GM13977 (cell line): ENCODE data around the gene TRAPPC10.

Experiments used
- DNase-seq: peaks from one replicate; pipeline ENCODE4 v3.0.0; 2012; ENCODE audit warnings: low spot score
- CTCF ChIP-seq: IDR thresholded peaks from 2 replicates; pipeline ENCODE4 v1.5.1; 2012; ENCODE audit warnings: mild to moderate bottlenecking, control low read depth; ENCODE audit not compliant: insufficient read depth; ENCODE audit errors: extremely low read depth, missing control alignments
- in situ Hi-C: fragments of 300-500 bp; cut with MboI; formaldehyde crosslinking; loops from one replicate; pipeline ENCODE4 v1.12.0; 2022; ENCODE audit warnings: low sequenced_read_pairs, low pct_unique_long_range_greater_than_20kb, mixed read lengths, inconsistent platforms; ENCODE audit not compliant: unreplicated experiment

Gene TRAPPC10

GRCh38 chr21:44002511-44002910 lies 9.6 kb upstream of the TRAPPC10 start:
- no peak for TF ChIP-seq CTCF
- no peak for DNase-seq
- in situ Hi-C loops, result no loop called here

- no peak for TF ChIP-seq CTCF
- in situ Hi-C loops, result no loop called here
- DNase-seq, result no peak
Measured at GRCh38 chr21:44003307-44003966, 8.7 kb upstream of the TRAPPC10 start.

GRCh38 chr21:44005071-44005470 lies 7.0 kb upstream of the TRAPPC10 start:
- DNase-seq, result no peak
- in situ Hi-C loops, result no loop called here
- no peak for TF ChIP-seq CTCF

GRCh38 chr21:44005593-44005992 lies 6.5 kb upstream of the TRAPPC10 start:
- DNase-seq, result no peak
- in situ Hi-C loops, result no loop called here
- TF ChIP-seq CTCF, result no peak

- TF ChIP-seq CTCF, result no peak
- in situ Hi-C loops, result no loop called here
- no peak for DNase-seq
Measured at GRCh38 chr21:44006017-44006619, 6.0 kb upstream of the TRAPPC10 start.

- in situ Hi-C loops, result no loop called here
- no peak for DNase-seq
- no peak for TF ChIP-seq CTCF
Measured at GRCh38 chr21:44006656-44007055, 5.5 kb upstream of the TRAPPC10 start.
